ENCODE measurements around the gene GCNT2.

DNA sequence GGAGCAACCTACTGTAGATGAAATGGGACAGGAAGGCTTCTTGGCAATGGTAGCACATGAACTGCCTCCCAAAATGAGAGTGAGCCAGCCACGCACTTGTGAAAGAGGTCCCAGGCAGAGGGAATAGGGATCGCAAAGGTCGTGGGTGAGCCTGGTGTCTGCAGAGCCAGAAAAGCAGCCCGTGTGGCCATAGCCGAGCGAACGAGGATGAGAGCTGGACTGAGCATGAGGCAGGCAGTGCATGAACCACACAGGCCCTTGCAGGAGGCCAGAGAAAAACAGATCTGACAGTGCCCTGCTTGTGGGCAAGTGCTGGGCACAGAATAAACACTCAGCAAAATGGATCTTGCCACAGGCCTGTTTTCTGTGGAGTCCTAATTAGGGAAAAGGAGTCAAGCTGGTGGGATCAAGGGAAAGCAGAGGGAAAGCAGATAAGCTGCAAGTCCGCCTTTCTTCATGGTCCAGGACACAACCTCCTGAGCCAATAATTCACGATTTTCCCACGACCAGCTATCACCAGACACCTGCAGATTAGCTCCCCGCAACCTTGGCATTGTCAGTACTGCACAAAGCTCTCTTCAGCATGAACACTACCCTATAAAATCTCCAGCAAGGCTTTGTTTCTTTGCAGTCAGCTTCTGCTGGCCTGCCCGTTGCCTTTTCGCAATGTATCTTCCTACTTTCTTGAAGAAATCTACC lies 44.0 kb downstream of the GCNT2 start:
- TF ChIP-seq, protein P1, sequence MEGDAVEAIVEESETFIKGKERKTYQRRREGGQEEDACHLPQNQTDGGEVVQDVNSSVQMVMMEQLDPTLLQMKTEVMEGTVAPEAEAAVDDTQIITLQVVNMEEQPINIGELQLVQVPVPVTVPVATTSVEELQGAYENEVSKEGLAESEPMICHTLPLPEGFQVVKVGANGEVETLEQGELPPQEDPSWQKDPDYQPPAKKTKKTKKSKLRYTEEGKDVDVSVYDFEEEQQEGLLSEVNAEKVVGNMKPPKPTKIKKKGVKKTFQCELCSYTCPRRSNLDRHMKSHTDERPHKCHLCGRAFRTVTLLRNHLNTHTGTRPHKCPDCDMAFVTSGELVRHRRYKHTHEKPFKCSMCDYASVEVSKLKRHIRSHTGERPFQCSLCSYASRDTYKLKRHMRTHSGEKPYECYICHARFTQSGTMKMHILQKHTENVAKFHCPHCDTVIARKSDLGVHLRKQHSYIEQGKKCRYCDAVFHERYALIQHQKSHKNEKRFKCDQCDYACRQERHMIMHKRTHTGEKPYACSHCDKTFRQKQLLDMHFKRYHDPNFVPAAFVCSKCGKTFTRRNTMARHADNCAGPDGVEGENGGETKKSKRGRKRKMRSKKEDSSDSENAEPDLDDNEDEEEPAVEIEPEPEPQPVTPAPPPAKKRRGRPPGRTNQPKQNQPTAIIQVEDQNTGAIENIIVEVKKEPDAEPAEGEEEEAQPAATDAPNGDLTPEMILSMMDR (IDR thresholded peaks at IDR 0.05), result no peak
- TF ChIP-seq POLR2A (IDR thresholded peaks at IDR 0.05), result no peak

Data from Peyer's patch (tissue), 4 donors.